Measurements from ENCODE around the gene C5AR1. TPM values are rescaled to one million over a fixed set of nuclear protein-coding genes. Genes with fewer than 3 reads are reported as not detected.

C5AR1 gene
- total and polyA plus RNA-seq, 9 of the 15 experiments (the other 6 are each of a cell fraction or from before 2014, with no cell fraction given) = 0.06 to 1.6 (median 0.28) TPM; not detected in 3

DNA sequence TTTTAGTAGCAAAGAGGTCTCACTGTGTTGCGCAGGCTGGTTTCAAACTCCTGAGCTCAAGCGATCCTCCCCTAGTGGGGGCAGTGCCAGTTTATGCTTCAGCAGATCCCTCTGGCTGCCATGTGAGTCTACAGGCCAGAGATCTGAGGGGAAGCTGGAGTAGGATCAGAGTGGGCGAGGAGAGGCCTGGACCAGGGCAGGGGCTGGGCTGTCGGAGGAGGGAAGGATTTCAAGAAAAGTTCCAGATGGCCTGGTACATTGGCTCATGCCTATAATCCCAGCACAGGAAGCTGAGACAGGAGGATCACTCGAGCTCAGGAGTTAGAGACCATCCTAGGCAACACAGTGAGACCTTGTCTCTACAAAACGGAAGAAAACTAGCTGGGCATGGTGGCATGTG is 49.3 kb downstream of the C5AR1 start (continued):
- TF ChIP-seq, protein P1, sequence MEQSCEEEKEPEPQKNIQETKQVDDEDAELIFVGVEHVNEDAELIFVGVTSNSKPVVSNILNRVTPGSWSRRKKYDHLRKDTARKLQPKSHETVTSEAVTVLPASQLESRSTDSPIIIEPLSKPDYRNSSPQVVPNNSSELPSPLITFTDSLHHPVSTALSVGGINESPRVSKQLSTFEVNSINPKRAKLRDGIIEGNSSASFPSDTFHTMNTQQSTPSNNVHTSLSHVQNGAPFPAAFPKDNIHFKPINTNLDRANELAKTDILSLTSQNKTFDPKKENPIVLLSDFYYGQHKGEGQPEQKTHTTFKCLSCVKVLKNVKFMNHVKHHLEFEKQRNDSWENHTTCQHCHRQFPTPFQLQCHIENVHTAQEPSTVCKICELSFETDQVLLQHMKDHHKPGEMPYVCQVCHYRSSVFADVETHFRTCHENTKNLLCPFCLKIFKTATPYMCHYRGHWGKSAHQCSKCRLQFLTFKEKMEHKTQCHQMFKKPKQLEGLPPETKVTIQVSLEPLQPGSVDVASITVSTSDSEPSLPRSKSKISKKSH (CRISPR knock-in tag; IDR thresholded peaks at IDR 0.05) = no peak
- TF ChIP-seq FOXK1 (CRISPR knock-in tag; IDR thresholded peaks at IDR 0.05; ENCODE audit: borderline replicate concordance) = no peak
- no peak for TF ChIP-seq NFE2 (IDR thresholded peaks at IDR 0.05; ENCODE audit: low read depth)

DNA sequence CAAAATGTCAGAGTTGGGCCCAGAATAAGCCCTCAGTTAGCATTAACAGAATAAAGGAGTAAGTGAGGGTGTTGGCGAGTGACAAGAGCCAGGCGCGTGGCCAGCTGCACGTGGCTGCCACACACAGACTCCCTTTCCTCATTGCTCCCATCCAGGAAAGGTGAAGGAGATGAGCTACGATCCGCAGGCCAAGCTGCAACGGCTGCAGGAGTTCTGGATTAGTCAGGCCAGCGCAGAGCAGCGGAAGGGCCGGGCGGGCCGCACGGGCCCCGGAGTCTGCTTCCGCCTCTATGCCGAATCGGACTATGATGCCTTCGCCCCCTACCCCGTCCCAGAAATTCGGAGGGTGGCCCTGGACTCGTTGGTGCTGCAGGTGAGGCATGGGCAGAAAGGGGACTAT is 52.7 kb downstream of the C5AR1 start:
- H3K79me2 ChIP-seq (ENCODE audit: control insufficient read depth, insufficient read depth, low read length) = no peaks in the 10 kb centered on the region; the same call in 2 of the 3 replicates
- no peak overlapping the region for H3K4me3 ChIP-seq
- TF ChIP-seq, protein P2, sequence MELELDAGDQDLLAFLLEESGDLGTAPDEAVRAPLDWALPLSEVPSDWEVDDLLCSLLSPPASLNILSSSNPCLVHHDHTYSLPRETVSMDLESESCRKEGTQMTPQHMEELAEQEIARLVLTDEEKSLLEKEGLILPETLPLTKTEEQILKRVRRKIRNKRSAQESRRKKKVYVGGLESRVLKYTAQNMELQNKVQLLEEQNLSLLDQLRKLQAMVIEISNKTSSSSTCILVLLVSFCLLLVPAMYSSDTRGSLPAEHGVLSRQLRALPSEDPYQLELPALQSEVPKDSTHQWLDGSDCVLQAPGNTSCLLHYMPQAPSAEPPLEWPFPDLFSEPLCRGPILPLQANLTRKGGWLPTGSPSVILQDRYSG (tag; conservative IDR thresholded peaks at IDR 0.05; ENCODE audit: low read depth) = no peak
- TF ChIP-seq ZNF431 (CRISPR knock-in tag; IDR thresholded peaks at IDR 0.05) (no peak), ZNF253 (CRISPR knock-in tag; conservative IDR thresholded peaks at IDR 0.05) (no peak), TARDBP (IDR thresholded peaks at IDR 0.05) (no peak), NFE2 (IDR thresholded peaks at IDR 0.05; ENCODE audit: low read depth) (no peak), RBFOX2 (IDR thresholded peaks at IDR 0.05; ENCODE audit: low read depth, low read length) (peak; percentile 42; the same call in 1 of the 2 replicates)
- POLR2A ChIA-PET = interaction anchor here (1.1 kb wide), 1 partner anchor 16 kb away, joined by 3 read pairs; no protein-coding TSS in a partner anchor
- ATAC-seq (no peak), DNase-seq (ENCODE audit: extremely low read depth in 1 of 4, low spot score in 3 of 4) (no peak), FAIRE-seq (no peak)
- no peaks in the 10 kb centered on the region for H4K20me1 ChIP-seq (replicated peaks; ENCODE audit: control insufficient read depth, insufficient read depth, low read length)
- peaks cover 79% of the 10 kb centered on the region for H3K36me3 ChIP-seq (ENCODE audit: control insufficient read depth, insufficient read depth, low read length)
- no peak overlapping the region for H3K4me2 ChIP-seq (ENCODE audit: insufficient read depth, low read length)
- CTCF ChIA-PET (ENCODE audit: low intra/inter-chr PET ratio) = no interaction called here
- no peak overlapping the region for H2AFZ ChIP-seq (ENCODE audit: low read depth, low read length)
- H3K27me3 ChIP-seq (ENCODE audit: control insufficient read depth in 2 of 2, insufficient read depth in 2 of 2, low read length in 2 of 2) = no peaks in the 10 kb centered on the region
- BruUV-seq (replicated peaks) = no TSS peak
- H3K9ac ChIP-seq (ENCODE audit: insufficient read depth in 1 of 2, low read depth in 2 of 2, low read length in 2 of 2) = peak overlapping the region in 1 of 2 experiments; percentile 45; a peak in 1 of 4 replicates
- WGBS (ENCODE audit: insufficient coverage, low coverage, missing lambda C conversion rate) = 99% methylated on average over 17 of the region's 21 CpGs
- H3K27ac ChIP-seq (ENCODE audit: extremely low read depth, low read depth, low read length) = no peak overlapping the region
- no peaks in the 10 kb centered on the region for H3K9me3 ChIP-seq (replicated peaks; ENCODE audit: control insufficient read depth, insufficient read depth, low read depth, low read length)
- in situ Hi-C loops (cut with MboI) (no loop called here), intact Hi-C loops (cut with micrococcal nuclease) (no loop called here)
- H3K9me1 ChIP-seq (ENCODE audit: control insufficient read depth, insufficient read depth, low read length) = no peaks in the 10 kb centered on the region
- H3K4me1 ChIP-seq (replicated peaks in 1 of 2; ENCODE audit: control insufficient read depth in 2 of 2, insufficient read depth in 2 of 2, low read length in 2 of 2) = peaks cover 0 to 9% of the 10 kb centered on the region in 2 experiments; a peak in 2 of 5 replicates

Measured in K562 (cell line).